ENCODE results near the gene AMMECR1. TPM values are rescaled to one million over a fixed set of nuclear protein-coding genes. Genes with fewer than 3 reads are reported as not detected.

AMMECR1 gene
- total and polyA plus RNA-seq, 7 donors: 0.69 to 2.4 (median 1.2) TPM

GRCh38 chrX:110258552-110258951, 59.3 kb downstream of the AMMECR1 start:
- Histone ChIP-seq H3K4me1 (no peaks in the 10 kb centered on the region), H3K27ac (no peak overlapping the region), H3K4me3 (no peak overlapping the region), H3K27me3 (ENCODE audit: insufficient read depth in 3 of 3, low read length in 2 of 3) (no peaks in the 10 kb centered on the region), H3K9me3 (no peaks in the 10 kb centered on the region), H3K36me3 (ENCODE audit: insufficient read depth in 1 of 2, low read depth in 1 of 2) (no peaks in the 10 kb centered on the region)
- DNase-seq: no peak
- WGBS, 3 donors: 61 to 91% (median 81%) methylated on average over 1 of the region's 1 CpG
- intact Hi-C loops (cut with DNase I): no loop called here
- no peak for ATAC-seq
- TF ChIP-seq, protein P1, sequence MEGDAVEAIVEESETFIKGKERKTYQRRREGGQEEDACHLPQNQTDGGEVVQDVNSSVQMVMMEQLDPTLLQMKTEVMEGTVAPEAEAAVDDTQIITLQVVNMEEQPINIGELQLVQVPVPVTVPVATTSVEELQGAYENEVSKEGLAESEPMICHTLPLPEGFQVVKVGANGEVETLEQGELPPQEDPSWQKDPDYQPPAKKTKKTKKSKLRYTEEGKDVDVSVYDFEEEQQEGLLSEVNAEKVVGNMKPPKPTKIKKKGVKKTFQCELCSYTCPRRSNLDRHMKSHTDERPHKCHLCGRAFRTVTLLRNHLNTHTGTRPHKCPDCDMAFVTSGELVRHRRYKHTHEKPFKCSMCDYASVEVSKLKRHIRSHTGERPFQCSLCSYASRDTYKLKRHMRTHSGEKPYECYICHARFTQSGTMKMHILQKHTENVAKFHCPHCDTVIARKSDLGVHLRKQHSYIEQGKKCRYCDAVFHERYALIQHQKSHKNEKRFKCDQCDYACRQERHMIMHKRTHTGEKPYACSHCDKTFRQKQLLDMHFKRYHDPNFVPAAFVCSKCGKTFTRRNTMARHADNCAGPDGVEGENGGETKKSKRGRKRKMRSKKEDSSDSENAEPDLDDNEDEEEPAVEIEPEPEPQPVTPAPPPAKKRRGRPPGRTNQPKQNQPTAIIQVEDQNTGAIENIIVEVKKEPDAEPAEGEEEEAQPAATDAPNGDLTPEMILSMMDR (IDR thresholded peaks at IDR 0.05): no peak

DNA sequence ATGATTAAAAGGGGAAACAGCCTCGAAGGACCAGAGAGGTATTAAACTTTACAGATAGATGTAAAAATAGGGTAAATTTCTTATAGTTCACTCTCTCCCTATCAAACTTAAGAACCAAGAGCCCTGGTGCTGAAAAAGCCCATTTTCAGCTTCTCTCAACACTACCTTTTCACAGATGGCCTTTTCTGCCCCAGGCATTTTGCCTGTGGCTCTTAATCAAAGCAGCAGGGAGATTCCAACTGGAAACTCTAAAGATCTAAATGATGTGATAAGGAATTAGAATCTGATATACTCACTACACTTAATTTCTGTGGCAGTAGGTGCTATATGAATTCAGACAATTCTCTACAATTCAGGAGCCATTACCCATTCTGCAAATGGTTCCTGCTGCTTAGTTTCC, 60.0 kb downstream of the AMMECR1 start:
- 59 to 74% (median 68%) methylated on average over 1 of the region's 1 CpG for WGBS, 3 donors
- Histone ChIP-seq H3K4me3 (no peak overlapping the region), H3K36me3 (ENCODE audit: insufficient read depth in 1 of 2, low read depth in 1 of 2) (no peaks in the 10 kb centered on the region), H3K4me1 (no peaks in the 10 kb centered on the region), H3K27ac (no peak overlapping the region), H3K27me3 (ENCODE audit: insufficient read depth in 3 of 3, low read length in 2 of 3) (no peaks in the 10 kb centered on the region), H3K9me3 (no peaks in the 10 kb centered on the region)
- ATAC-seq (no peak), DNase-seq (no peak)
- TF ChIP-seq, protein P1 (IDR thresholded peaks at IDR 0.05): no peak
- intact Hi-C loops (cut with DNase I): no loop called here

DNA sequence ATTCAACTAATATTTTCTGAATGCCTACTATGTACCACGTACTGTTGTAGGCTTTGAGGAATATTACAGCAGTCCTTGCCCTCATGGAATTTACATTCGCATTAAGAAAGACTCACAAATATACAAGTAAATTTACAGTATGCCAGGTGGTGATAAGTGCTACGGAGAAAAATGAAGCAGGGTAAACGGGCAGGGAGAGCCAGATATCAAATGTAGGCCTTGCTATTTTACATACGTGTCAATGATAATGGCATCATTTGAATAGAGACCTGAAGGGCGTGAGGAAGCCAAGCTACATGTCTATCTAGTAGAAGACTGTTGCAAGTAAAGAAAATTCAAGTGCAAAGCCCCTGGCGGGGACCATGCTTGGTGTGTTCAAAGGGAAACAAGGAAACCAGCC, 65.2 kb downstream of the AMMECR1 start:
- H3K4me3 ChIP-seq: no peak overlapping the region
- no peaks in the 10 kb centered on the region for H3K36me3 ChIP-seq (ENCODE audit: insufficient read depth in 1 of 2, low read depth in 1 of 2)
- intact Hi-C loops (cut with DNase I): no loop called here
- TF ChIP-seq, protein P1 (IDR thresholded peaks at IDR 0.05): no peak
- no peaks in the 10 kb centered on the region for H3K9me3 ChIP-seq
- DNase-seq (no peak), ATAC-seq (no peak)
- 70 to 92% (median 86%) methylated on average over 7 of the region's 7 CpGs for WGBS, 3 donors
- H3K27me3 ChIP-seq (ENCODE audit: insufficient read depth in 3 of 3, low read length in 2 of 3): no peaks in the 10 kb centered on the region
- H3K27ac ChIP-seq: no peak overlapping the region
- no peaks in the 10 kb centered on the region for H3K4me1 ChIP-seq

DNA sequence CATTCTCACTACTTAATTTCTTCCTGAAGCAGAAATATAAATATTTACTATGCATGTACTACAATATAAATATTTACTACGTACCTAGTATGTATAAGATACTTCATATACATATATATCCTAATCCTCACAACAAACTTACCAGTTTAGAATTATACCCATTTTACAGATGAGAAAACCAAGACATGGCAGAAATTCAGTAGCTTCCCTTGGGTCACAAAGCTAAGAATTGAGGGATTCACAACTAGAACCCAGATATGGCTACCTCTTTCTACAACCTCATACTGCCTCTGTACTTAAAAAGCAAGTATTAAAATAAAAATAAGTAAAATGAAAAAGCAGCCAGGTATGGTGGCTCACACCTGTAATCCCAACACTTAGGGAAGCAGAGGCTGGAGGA, 65.9 kb downstream of the AMMECR1 start:
- intact Hi-C loops (cut with DNase I): no loop called here
- H3K27ac ChIP-seq: no peak overlapping the region
- ATAC-seq (no peak), DNase-seq (no peak)
- H3K4me3 ChIP-seq: no peak overlapping the region
- no peaks in the 10 kb centered on the region for H3K4me1 ChIP-seq
- peaks cover 0 to 3% (median 0%) of the 10 kb centered on the region in 3 donors for H3K27me3 ChIP-seq (ENCODE audit: insufficient read depth in 3 of 3, low read length in 2 of 3)
- WGBS, 3 donors: 49 to 100% (median 95%) methylated on average over 1 of the region's 1 CpG
- TF ChIP-seq, protein P1 (IDR thresholded peaks at IDR 0.05): no peak
- no peaks in the 10 kb centered on the region for H3K36me3 ChIP-seq (ENCODE audit: insufficient read depth in 1 of 2, low read depth in 1 of 2)
- no peaks in the 10 kb centered on the region for H3K9me3 ChIP-seq

- Histone ChIP-seq H3K4me3 (no peak overlapping the region), H3K27ac (no peak overlapping the region), H3K36me3 (ENCODE audit: insufficient read depth in 1 of 2, low read depth in 1 of 2) (no peaks in the 10 kb centered on the region), H3K9me3 (no peaks in the 10 kb centered on the region), H3K4me1 (no peaks in the 10 kb centered on the region), H3K27me3 (ENCODE audit: insufficient read depth in 3 of 3, low read length in 2 of 3) (peaks cover 0 to 7% (median 0%) of the 10 kb centered on the region in 3 donors)
- TF ChIP-seq, protein P1 (IDR thresholded peaks at IDR 0.05): no peak
- WGBS, 3 donors: 45 to 90% (median 90%) methylated on average over 1 of the region's 1 CpG
- ATAC-seq (no peak), DNase-seq (no peak)
- intact Hi-C loops (cut with DNase I): no loop called here
These were observed 66.4 kb downstream of the AMMECR1 start for GRCh38 chrX:110251526-110251925.

Measured in psoas muscle (tissue), 8 donors.